Neural cell (in vitro differentiated cells): ENCODE data around the gene SCGN. TPM values are rescaled to one million over a fixed set of nuclear protein-coding genes. Genes with fewer than 3 reads are reported as not detected.

ENCODE experiments used
- H2AFZ ChIP-seq: fragments of 200-600, 300-800 bp; sonication (generic), shearing (Covaris generic); 2 replicates; pipeline ENCODE4 v1.6.0; 2014; ENCODE audit warnings: low read depth, mild to moderate bottlenecking, antibody characterized with exemption, low read length, moderate library complexity
- H3F3A ChIP-seq: fragments of 200-600 bp; shearing (Covaris generic); 2 replicates; pipeline ENCODE4 v1.6.1; 2016; ENCODE audit warnings: mild to moderate bottlenecking, moderate library complexity, mixed read lengths, antibody characterized with exemption, low read length; ENCODE audit not compliant: insufficient read depth, poor library complexity, severe bottlenecking
- H3K27ac ChIP-seq: fragments of 200-600, 300-800 bp; sonication (generic), shearing (Covaris generic); 2 replicates; pipeline ENCODE4 v1.5.1; 2014; ENCODE audit warnings: mild to moderate bottlenecking, low read length, moderate library complexity
- H3K27me3 ChIP-seq: fragments of 300-800, 200-600 bp; sonication (generic), shearing (Covaris generic); 2 replicates; pipeline ENCODE4 v1.6.0; 2014; ENCODE audit warnings: mild to moderate bottlenecking, low read depth, low read length, moderate library complexity; ENCODE audit not compliant: insufficient read depth
- H3K36me3 ChIP-seq: fragments of 300-800, 200-600 bp; sonication (generic), shearing (Covaris generic); 2 replicates; pipeline ENCODE4 v1.5.1; 2014; ENCODE audit warnings: mild to moderate bottlenecking, antibody characterized with exemption, low read length, moderate library complexity; ENCODE audit not compliant: insufficient read depth
- H3K4me2 ChIP-seq: fragments of 300-800, 200-600 bp; sonication (generic), shearing (Covaris generic); 2 replicates; pipeline ENCODE4 v1.6.0; 2014; ENCODE audit warnings: mild to moderate bottlenecking, low read length
- H3K4me3 ChIP-seq: fragments of 300-800, 200-600 bp; sonication (generic), shearing (Covaris generic); 2 replicates; pipeline ENCODE4 v1.5.1; 2014; ENCODE audit warnings: mild to moderate bottlenecking, low read length, moderate library complexity
- H3K79me2 ChIP-seq: fragments of 200-600 bp; shearing (Covaris generic); replicated peaks from 2 replicates; pipeline ENCODE4 v1.6.0; 2014; ENCODE audit warnings: mild to moderate bottlenecking, low read length, moderate library complexity; ENCODE audit not compliant: insufficient read depth
- H3K9ac ChIP-seq: fragments of 300-800, 200-600 bp; sonication (generic), shearing (Covaris generic); 2 replicates; pipeline ENCODE4 v1.6.1; 2016; ENCODE audit warnings: mild to moderate bottlenecking, low read length, mixed read lengths
- H3K9me2 ChIP-seq: fragments of 200-600 bp; shearing (Covaris generic); 2 replicates; pipeline ENCODE4 v1.6.1; 2016; ENCODE audit warnings: mild to moderate bottlenecking, low read length, mixed read lengths; ENCODE audit not compliant: insufficient read depth
- H3K9me3 ChIP-seq: fragments of 200-600, 300-800 bp; sonication (generic), shearing (Covaris generic); 2 replicates; pipeline ENCODE4 v1.6.1; 2016; ENCODE audit warnings: mild to moderate bottlenecking, mixed run types, low read length, moderate library complexity, mixed read lengths
- H4K20me1 ChIP-seq: fragments of 200-600 bp; shearing (Covaris generic); 2 replicates; pipeline ENCODE4 v1.6.1; 2016; ENCODE audit warnings: mild to moderate bottlenecking, mixed run types; ENCODE audit not compliant: insufficient read depth
- CTCF ChIP-seq: fragments of 450-650 bp; IDR thresholded peaks from 2 replicates; pipeline ENCODE4 v1.5.1; 2014; ENCODE audit warnings: antibody characterized with exemption, mild to moderate bottlenecking, moderate library complexity; ENCODE audit not compliant: poor library complexity, severe bottlenecking
- EP300 ChIP-seq: fragments of 450-650 bp; conservative IDR thresholded peaks from 2 replicates; pipeline ENCODE4 v1.6.1; 2014; ENCODE audit warnings: antibody characterized with exemption, mild to moderate bottlenecking, moderate library complexity; ENCODE audit not compliant: poor library complexity, severe bottlenecking
- EZH2 ChIP-seq: fragments of 200-600, 300-800 bp; shearing (Covaris generic), sonication (generic); IDR thresholded peaks from 2 replicates; pipeline ENCODE4 v1.6.1; 2014; ENCODE audit warnings: antibody characterized with exemption, low read length, borderline replicate concordance, mild to moderate bottlenecking; ENCODE audit not compliant: insufficient read depth, poor library complexity, severe bottlenecking
- MXI1 ChIP-seq: fragments of 450-650 bp; conservative IDR thresholded peaks from 2 replicates; pipeline ENCODE4 v1.6.1; 2014; ENCODE audit warnings: antibody characterized with exemption, mild to moderate bottlenecking; ENCODE audit not compliant: poor library complexity, severe bottlenecking
- POLR2AphosphoS5 ChIP-seq: IDR thresholded peaks from 2 replicates; pipeline ENCODE4 v1.6.1; 2012
- RAD21 ChIP-seq: fragments of 450-650 bp; conservative IDR thresholded peaks from 2 replicates; pipeline ENCODE4 v1.6.1; 2014; ENCODE audit warnings: antibody characterized with exemption, mild to moderate bottlenecking, moderate library complexity
- SMC3 ChIP-seq: fragments of 450-650 bp; conservative IDR thresholded peaks from 2 replicates; pipeline ENCODE4 v1.6.1; 2014; ENCODE audit warnings: antibody characterized with exemption, mild to moderate bottlenecking, moderate library complexity; ENCODE audit not compliant: poor library complexity
- TAF1 ChIP-seq: IDR thresholded peaks from 2 replicates; pipeline ENCODE4 v1.6.1; 2012; ENCODE audit warnings: low read depth
- polyA plus RNA-seq: library from polyadenylated mRNA; depleted of rRNA; stranded (reverse); fragments of >200 nt; gene quantifications from 2 replicates; pipeline ENCODE4 v1.2.3, GENCODE V29; 2014
- TF ChIP-seq, protein P1 (sequence below): IDR thresholded peaks from 2 replicates; pipeline ENCODE4 v1.6.1; 2012; ENCODE audit warnings: borderline replicate concordance

SCGN gene
- polyA plus RNA-seq, 1 donor from 2014 or later = 254 TPM

- TF ChIP-seq POLR2AphosphoS5 (no peak), TAF1 (no peak), SMC3 (no peak), EZH2 (no peak), MXI1 (no peak), EP300 (no peak), CTCF (no peak), RAD21 (no peak)
- TF ChIP-seq, protein P1, sequence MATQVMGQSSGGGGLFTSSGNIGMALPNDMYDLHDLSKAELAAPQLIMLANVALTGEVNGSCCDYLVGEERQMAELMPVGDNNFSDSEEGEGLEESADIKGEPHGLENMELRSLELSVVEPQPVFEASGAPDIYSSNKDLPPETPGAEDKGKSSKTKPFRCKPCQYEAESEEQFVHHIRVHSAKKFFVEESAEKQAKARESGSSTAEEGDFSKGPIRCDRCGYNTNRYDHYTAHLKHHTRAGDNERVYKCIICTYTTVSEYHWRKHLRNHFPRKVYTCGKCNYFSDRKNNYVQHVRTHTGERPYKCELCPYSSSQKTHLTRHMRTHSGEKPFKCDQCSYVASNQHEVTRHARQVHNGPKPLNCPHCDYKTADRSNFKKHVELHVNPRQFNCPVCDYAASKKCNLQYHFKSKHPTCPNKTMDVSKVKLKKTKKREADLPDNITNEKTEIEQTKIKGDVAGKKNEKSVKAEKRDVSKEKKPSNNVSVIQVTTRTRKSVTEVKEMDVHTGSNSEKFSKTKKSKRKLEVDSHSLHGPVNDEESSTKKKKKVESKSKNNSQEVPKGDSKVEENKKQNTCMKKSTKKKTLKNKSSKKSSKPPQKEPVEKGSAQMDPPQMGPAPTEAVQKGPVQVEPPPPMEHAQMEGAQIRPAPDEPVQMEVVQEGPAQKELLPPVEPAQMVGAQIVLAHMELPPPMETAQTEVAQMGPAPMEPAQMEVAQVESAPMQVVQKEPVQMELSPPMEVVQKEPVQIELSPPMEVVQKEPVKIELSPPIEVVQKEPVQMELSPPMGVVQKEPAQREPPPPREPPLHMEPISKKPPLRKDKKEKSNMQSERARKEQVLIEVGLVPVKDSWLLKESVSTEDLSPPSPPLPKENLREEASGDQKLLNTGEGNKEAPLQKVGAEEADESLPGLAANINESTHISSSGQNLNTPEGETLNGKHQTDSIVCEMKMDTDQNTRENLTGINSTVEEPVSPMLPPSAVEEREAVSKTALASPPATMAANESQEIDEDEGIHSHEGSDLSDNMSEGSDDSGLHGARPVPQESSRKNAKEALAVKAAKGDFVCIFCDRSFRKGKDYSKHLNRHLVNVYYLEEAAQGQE = no peak
- Histone ChIP-seq H3F3A (no peaks in the 10 kb centered on the region), H3K27me3 (no peaks in the 10 kb centered on the region), H3K9me3 (no peaks in the 10 kb centered on the region), H3K9ac (no peak overlapping the region), H3K36me3 (no peaks in the 10 kb centered on the region), H4K20me1 (no peaks in the 10 kb centered on the region), H3K79me2 (no peaks in the 10 kb centered on the region), H3K4me2 (no peak overlapping the region), H2AFZ (no peak overlapping the region), H3K27ac (no peak overlapping the region), H3K4me3 (no peak overlapping the region), H3K9me2 (no peaks in the 10 kb centered on the region)
Observed at GRCh38 chr6:25704001-25704400, 52.0 kb downstream of the SCGN start.

- no peaks in the 10 kb centered on the region for H3K36me3 ChIP-seq
- no peak overlapping the region for H2AFZ ChIP-seq
- TF ChIP-seq MXI1 (no peak), RAD21 (no peak), CTCF (no peak), EZH2 (no peak), EP300 (no peak), TAF1 (no peak), POLR2AphosphoS5 (no peak), SMC3 (no peak)
- TF ChIP-seq, protein P1 = no peak
- no peaks in the 10 kb centered on the region for H3F3A ChIP-seq
- no peak overlapping the region for H3K4me3 ChIP-seq
- no peaks in the 10 kb centered on the region for H3K9me2 ChIP-seq
- no peaks in the 10 kb centered on the region for H3K9me3 ChIP-seq
- H4K20me1 ChIP-seq = no peaks in the 10 kb centered on the region
- no peak overlapping the region for H3K4me2 ChIP-seq
- H3K27ac ChIP-seq = no peak overlapping the region
- no peak overlapping the region for H3K9ac ChIP-seq
- H3K79me2 ChIP-seq = no peaks in the 10 kb centered on the region
- no peaks in the 10 kb centered on the region for H3K27me3 ChIP-seq
Observed at GRCh38 chr6:25706314-25707014, 54.4 kb downstream of the SCGN start.
